SK-N-SH (cell line): ENCODE results near the gene RIPK4.

Experiments used
- CTCF ChIP-seq: fragments of 200-600 bp; sonication (generic); IDR thresholded peaks from 2 replicates; pipeline ENCODE4 v1.6.1; 2017; ENCODE audit warnings: antibody characterized with exemption, mild to moderate bottlenecking, moderate library complexity
- SMC3 ChIP-seq: IDR thresholded peaks from 2 replicates; pipeline ENCODE4 v1.6.1; 2012; ENCODE audit warnings: low read depth, low read length, improper control_type of control experiment
- YY1 ChIP-seq: IDR thresholded peaks from 2 replicates; pipeline ENCODE4 v1.4.0; 2012; ENCODE audit warnings: low read depth, mild to moderate bottlenecking

- TF ChIP-seq CTCF (no peak), SMC3 (no peak), YY1 (no peak)
These were observed 34.7 kb upstream of the RIPK4 start for GRCh38 chr21:41801321-41802197.
